A549 (cell line): Measurements from ENCODE around the gene ZNF385D. TPM values are rescaled to one million over a fixed set of nuclear protein-coding genes. Genes with fewer than 3 reads are reported as not detected.

Experiments
- ATAC-seq, 2 experiments: fragments of 200-7000 bp in 1 of 2; fragments of >200 bp in 1 of 2; cut with Nextera tagmentation in 1 of 2; cut with Tn5 transposase in 1 of 2; 3 replicates each; pipeline versions ENCODE4 v1.8.0 to v1.9.1; 2018 to 2020; ENCODE audit warnings: mild to moderate bottlenecking in 1 of 2, moderate library complexity in 1 of 2
- CTCF ChIA-PET: fragments of 300-600 bp; sonication (Branson Sonifier 250); formaldehyde crosslinking; extraction: SDS; loops from one replicate; lab custom pipeline; 2021; ENCODE audit warnings: antibody characterized with exemption, inconsistent platforms; lab: Yijun Ruan, JAX
- POLR2A ChIA-PET: fragments of 350-600 bp; formaldehyde crosslinking; extraction: SDS; loops from one replicate; lab custom pipeline; 2021; ENCODE audit warnings: antibody characterized with exemption, inconsistent platforms; lab: Yijun Ruan, JAX
- DNase-seq, 2 experiments: peaks; one replicate each; pipeline versions ENCODE4 v3.0.0 to v3.0.0-alpha.2; 2011 to 2016; ENCODE audit warnings: low read depth in 1 of 2, low spot score in 1 of 2
- FAIRE-seq: peaks from 2 replicates; lab custom pipeline; 2011; peaks lifted over from hg19 to GRCh38; lab: Jason Lieb, UNC
- H3K27ac ChIP-seq, 2 experiments: fragments of >200 bp; sonication (Bioruptor Twin); formaldehyde crosslinking; 3 replicates each; pipeline ENCODE4 v1.5.1; 2016 to 2017
- H3K4me1 ChIP-seq: fragments of >200 bp; sonication (Bioruptor Twin); formaldehyde crosslinking; 3 replicates; pipeline ENCODE4 v1.6.1; 2016
- H3K4me2 ChIP-seq: fragments of >200 bp; sonication (Bioruptor Twin); formaldehyde crosslinking; 3 replicates; pipeline ENCODE4 v1.6.1; 2016
- H3K4me3 ChIP-seq: fragments of >200 bp; sonication (Bioruptor Twin); formaldehyde crosslinking; 3 replicates; pipeline ENCODE4 v1.5.1; 2016
- H3K9me3 ChIP-seq: fragments of >200 bp; sonication (Bioruptor Twin); formaldehyde crosslinking; 3 replicates; pipeline ENCODE4 v1.6.1; 2016
- CBX2 ChIP-seq: fragments of 200-600 bp; sonication (generic); IDR thresholded peaks from 2 replicates; pipeline ENCODE4 v1.6.1; 2016; ENCODE audit warnings: low read depth, mild to moderate bottlenecking, borderline replicate concordance
- FOSL2 ChIP-seq, 2 experiments: fragments of 450-650 bp in 1 of 2; fragments of >200 bp in 1 of 2; sonication (Bioruptor Twin) in 1 of 2; formaldehyde crosslinking; IDR thresholded peaks; 2 replicates each; pipeline versions ENCODE4 v1.5.0 to v1.6.1; 2016 to 2020; ENCODE audit warnings: mild to moderate bottlenecking in 1 of 2, moderate library complexity in 1 of 2
- FOXS1 ChIP-seq: fragments of 250-450 bp; sonication (Bioruptor Pico); IDR thresholded peaks from 2 replicates; pipeline ENCODE4 v1.5.0; 2020; ENCODE audit warnings: mild to moderate bottlenecking, moderate library complexity
- HOXA7 ChIP-seq: fragments of 250-450 bp; sonication (Bioruptor Pico); IDR thresholded peaks from 2 replicates; pipeline ENCODE4 v1.5.0; 2020; ENCODE audit warnings: mild to moderate bottlenecking, moderate library complexity
- HOXB5 ChIP-seq: fragments of 250-450 bp; sonication (Bioruptor Pico); IDR thresholded peaks from 2 replicates; pipeline ENCODE4 v1.5.0; 2020; ENCODE audit warnings: mild to moderate bottlenecking, moderate library complexity
- JUN ChIP-seq, 2 experiments: fragments of >200 bp; sonication (Bioruptor Twin); formaldehyde crosslinking; IDR thresholded peaks; 2 replicates in 1 of 2; 3 replicates in 1 of 2; pipeline ENCODE4 v1.6.1; 2016 to 2017
- POLR2AphosphoS2 ChIP-seq: conservative IDR thresholded peaks from 2 replicates; pipeline ENCODE4 v1.6.1; 2012; ENCODE audit warnings: low read length, improper control_type of control experiment, inconsistent platforms
- RAD21 ChIP-seq, 2 experiments: fragments of >200 bp in 1 of 2; sonication (Bioruptor Twin) in 1 of 2; formaldehyde crosslinking in 1 of 2; IDR thresholded peaks in 1 of 2; conservative IDR thresholded peaks in 1 of 2; 2 replicates in 1 of 2; 3 replicates in 1 of 2; pipeline ENCODE4 v1.6.1; 2012 to 2018; ENCODE audit warnings: inconsistent platforms in 1 of 2
- SREBF2 ChIP-seq: fragments of 450-650 bp; IDR thresholded peaks from 2 replicates; pipeline ENCODE4 v1.6.1; 2014; ENCODE audit warnings: mild to moderate bottlenecking, moderate library complexity
- TFCP2L1 ChIP-seq: fragments of 250-450 bp; sonication (Bioruptor Pico); IDR thresholded peaks from 2 replicates; pipeline ENCODE4 v1.5.0; 2021; ENCODE audit warnings: mild to moderate bottlenecking
- WGBS: methylation state at CpG from one replicate; pipeline ENCODE4 v1.1.6; 2017; ENCODE audit errors: missing lambda C conversion rate; 5-methylcytosine and 5-hydroxymethylcytosine counted together
- polyA plus RNA-seq, 4 experiments: library from polyadenylated mRNA; depleted of rRNA in 3 of 4; stranded (reverse); fragments of >200 nt; fragmentation: RNase III in 1 of 4; extraction: RNeasy Plus Mini Kit Qiagen cat#74134 plus additional on column Dnase treatment in 1 of 4; gene quantifications; 2 replicates in 3 of 4; 3 replicates in 1 of 4; pipeline ENCODE4 v1.2.3, GENCODE V29; 2011 to 2017
- TF ChIP-seq, protein P1 (sequence below): fragments of 450-650 bp; IDR thresholded peaks from 2 replicates; pipeline ENCODE4 v1.6.1; 2014; ENCODE audit warnings: antibody characterized with exemption
- TF ChIP-seq, protein P2 (sequence below): fragments of 250-450 bp; sonication (Bioruptor Pico); IDR thresholded peaks from 2 replicates; pipeline ENCODE4 v1.5.0; 2020; ENCODE audit warnings: low read depth, mild to moderate bottlenecking, moderate library complexity
- TF ChIP-seq, protein P3 (sequence below): IDR thresholded peaks from 2 replicates; pipeline ENCODE4 v1.6.1; 2012

The ZNF385D gene
- polyA plus RNA-seq, 2 of the 4 experiments (the other 2 are of a cell fraction) = not detected

DNA sequence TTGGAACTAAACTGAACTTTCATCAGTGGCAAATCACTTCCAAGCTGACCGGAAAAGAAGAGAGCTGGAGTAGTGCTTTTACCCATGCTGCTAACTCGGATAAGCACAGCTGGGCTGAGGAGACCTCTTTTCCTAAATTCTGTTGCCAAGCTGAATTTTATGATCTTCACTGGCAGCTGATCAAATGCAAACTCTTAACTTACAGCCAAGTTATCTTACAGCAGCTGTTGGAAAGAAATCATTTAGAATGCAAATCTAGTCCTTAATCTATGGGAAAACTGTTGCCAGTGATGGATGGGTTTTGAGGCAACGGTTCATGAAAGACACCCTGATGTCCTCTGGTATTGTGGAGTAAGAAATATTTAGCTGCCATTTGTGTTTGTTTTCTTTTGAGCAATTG is 216.5 kb downstream of the ZNF385D start (continued):
- TF ChIP-seq FOXS1 = no peak
- TF ChIP-seq JUN (IDR thresholded peaks at IDR 0.05) = no peak
- no peak for TF ChIP-seq RAD21 (conservative IDR thresholded peaks at IDR 0.05 in 1 of 2, IDR thresholded peaks at IDR 0.05 in 1 of 2)
- TF ChIP-seq HOXA7 (CRISPR knock-in tag) = no peak
- TF ChIP-seq POLR2AphosphoS2 = no peak

DNA sequence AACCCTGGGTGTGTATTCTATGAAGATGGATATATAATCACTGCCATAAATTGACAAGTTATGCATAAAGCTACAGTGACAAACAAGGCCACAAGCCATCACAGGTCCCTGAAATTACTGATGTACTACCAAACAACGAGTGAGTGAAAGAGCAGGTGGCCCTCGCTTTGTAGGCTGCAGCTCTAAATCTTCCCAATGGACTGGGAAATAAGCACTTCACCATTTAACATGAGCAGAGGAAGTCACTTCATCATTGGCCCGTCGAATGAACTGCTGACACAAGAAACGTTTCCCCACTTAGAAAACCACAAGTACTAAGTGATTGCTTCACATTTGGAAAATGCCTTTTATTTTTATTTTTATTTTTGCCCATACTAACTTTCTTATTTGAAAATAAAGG is 218.0 kb downstream of the ZNF385D start:
- H3K4me2 ChIP-seq = no peak overlapping the region
- WGBS = 2% methylated on average over 5 of the region's 5 CpGs
- ChIA-PET POLR2A (no interaction called here), CTCF (no interaction called here)
- no peaks in the 10 kb centered on the region for H3K4me1 ChIP-seq
- no peak overlapping the region for H3K4me3 ChIP-seq
- TF ChIP-seq FOSL2 (IDR thresholded peaks at IDR 0.05) (no peak), FOSL2 (CRISPR knock-in tag; IDR thresholded peaks at IDR 0.05) (no peak), RAD21 (conservative IDR thresholded peaks at IDR 0.05 in 1 of 2, IDR thresholded peaks at IDR 0.05 in 1 of 2) (no peak), TFCP2L1 (CRISPR knock-in tag) (no peak)
- TF ChIP-seq, protein P1, sequence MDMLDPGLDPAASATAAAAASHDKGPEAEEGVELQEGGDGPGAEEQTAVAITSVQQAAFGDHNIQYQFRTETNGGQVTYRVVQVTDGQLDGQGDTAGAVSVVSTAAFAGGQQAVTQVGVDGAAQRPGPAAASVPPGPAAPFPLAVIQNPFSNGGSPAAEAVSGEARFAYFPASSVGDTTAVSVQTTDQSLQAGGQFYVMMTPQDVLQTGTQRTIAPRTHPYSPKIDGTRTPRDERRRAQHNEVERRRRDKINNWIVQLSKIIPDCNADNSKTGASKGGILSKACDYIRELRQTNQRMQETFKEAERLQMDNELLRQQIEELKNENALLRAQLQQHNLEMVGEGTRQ = no peak
- H3K27ac ChIP-seq = no peak overlapping the region
- no peak for FAIRE-seq
- no peak for ATAC-seq
- no peaks in the 10 kb centered on the region for H3K9me3 ChIP-seq
- DNase-seq = no peak

DNA sequence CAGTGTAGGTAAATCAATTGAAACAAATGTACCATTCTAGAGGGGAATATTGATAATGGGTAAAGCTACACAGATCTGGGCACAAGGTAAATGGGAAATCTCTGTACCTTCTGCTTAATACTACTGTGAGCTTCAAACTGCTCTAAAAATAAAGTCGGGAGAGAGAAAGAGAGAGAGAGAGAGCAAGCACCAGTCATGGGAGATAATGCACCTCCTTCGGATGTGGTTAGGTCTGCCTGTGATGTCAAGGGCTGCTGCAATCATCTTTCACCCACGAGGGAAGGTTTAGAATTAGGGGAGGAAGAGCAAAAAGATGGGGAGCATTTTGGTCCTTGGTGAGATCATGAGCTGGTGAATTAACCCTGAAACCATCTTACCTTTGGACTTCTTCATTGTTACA is 219.1 kb downstream of the ZNF385D start:
- H3K4me1 ChIP-seq = no peaks in the 10 kb centered on the region
- no peaks in the 10 kb centered on the region for H3K9me3 ChIP-seq
- ChIA-PET CTCF (no interaction called here), POLR2A (no interaction called here)
- WGBS = 8% methylated on average over 3 of the region's 3 CpGs
- no peak for TF ChIP-seq SREBF2
- TF ChIP-seq HOXB5 = no peak
- DNase-seq (no peak), ATAC-seq (no peak), FAIRE-seq (no peak)
- no peak overlapping the region for H3K27ac ChIP-seq
- no peak overlapping the region for H3K4me2 ChIP-seq
- H3K4me3 ChIP-seq = no peak overlapping the region

DNA sequence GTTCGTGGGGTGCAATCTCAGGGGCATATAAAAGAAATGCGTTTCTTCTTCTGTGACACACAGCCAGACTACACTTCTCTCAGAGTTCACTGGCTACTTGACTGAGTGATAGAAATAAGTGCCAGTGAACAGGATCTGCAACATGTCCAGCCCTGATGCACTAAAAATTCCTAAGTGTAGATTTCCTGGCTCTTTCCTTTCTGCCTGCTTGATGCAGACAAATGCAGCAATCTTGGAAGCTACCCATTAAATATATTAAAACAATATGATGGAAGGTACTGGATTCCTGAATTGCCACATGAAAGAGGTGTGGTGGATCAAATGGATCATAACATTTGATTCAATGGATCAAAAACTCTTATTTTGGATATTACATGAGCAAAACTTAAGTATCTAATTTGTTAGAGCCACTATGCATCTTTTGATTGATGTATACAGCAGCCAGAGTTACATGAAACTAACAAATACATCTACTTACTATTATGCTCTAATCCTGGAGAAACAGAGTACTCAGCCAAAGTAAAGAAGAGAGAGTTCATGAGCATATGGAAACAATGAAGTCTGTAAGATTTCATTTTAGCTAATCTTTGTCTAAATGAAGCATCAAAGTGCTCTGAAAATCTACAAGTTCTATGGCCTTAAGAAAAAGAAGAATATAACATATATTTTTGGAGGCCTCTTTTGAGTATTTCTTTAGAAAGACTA is 222.6 kb downstream of the ZNF385D start:
- Histone ChIP-seq H3K4me1 (no peaks in the 10 kb centered on the region), H3K9me3 (no peaks in the 10 kb centered on the region), H3K4me3 (no peak overlapping the region), H3K27ac (no peak overlapping the region), H3K4me2 (no peak overlapping the region)
- CTCF ChIA-PET = no interaction called here
- DNase-seq (no peak), ATAC-seq (no peak), FAIRE-seq (no peak)
- POLR2A ChIA-PET = no interaction called here
- WGBS = 25% methylated on average over 2 of the region's 2 CpGs
- TF ChIP-seq, protein P2, sequence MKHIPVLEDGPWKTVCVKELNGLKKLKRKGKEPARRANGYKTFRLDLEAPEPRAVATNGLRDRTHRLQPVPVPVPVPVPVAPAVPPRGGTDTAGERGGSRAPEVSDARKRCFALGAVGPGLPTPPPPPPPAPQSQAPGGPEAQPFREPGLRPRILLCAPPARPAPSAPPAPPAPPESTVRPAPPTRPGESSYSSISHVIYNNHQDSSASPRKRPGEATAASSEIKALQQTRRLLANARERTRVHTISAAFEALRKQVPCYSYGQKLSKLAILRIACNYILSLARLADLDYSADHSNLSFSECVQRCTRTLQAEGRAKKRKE (CRISPR knock-in tag) = no peak

DNA sequence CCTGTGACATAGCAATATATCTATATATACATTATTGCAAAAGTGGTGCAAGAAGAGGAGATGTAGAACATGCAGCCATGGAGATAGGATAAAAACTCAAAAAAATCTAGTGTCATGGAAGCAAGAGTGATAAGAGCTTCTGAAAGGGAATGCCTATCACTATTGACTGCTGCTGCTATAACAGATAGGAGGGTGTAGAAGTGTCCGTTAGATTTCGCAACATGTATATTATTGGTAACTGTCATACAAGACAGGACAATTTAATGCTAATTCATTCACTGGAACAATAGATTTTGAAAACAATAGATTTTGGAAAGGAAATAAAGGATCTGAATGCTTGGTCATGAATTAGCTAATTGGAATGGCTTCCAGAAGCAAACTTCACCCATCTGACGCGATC is 224.5 kb downstream of the ZNF385D start:
- Histone ChIP-seq H3K4me2 (no peak overlapping the region), H3K4me1 (no peaks in the 10 kb centered on the region), H3K9me3 (no peaks in the 10 kb centered on the region), H3K27ac (no peak overlapping the region), H3K4me3 (no peak overlapping the region)
- 77% methylated on average over 4 of the region's 4 CpGs for WGBS
- no peak for FAIRE-seq
- TF ChIP-seq CBX2 = no peak
- TF ChIP-seq, protein P3, sequence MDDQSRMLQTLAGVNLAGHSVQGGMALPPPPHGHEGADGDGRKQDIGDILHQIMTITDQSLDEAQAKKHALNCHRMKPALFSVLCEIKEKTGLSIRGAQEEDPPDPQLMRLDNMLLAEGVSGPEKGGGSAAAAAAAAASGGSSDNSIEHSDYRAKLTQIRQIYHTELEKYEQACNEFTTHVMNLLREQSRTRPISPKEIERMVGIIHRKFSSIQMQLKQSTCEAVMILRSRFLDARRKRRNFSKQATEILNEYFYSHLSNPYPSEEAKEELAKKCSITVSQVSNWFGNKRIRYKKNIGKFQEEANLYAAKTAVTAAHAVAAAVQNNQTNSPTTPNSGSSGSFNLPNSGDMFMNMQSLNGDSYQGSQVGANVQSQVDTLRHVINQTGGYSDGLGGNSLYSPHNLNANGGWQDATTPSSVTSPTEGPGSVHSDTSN = no peak
- ChIA-PET POLR2A (no interaction called here), CTCF (no interaction called here)
- no peak for ATAC-seq
- DNase-seq = no peak
